Measurements from ENCODE around the gene BPIFA2. TPM values are rescaled to one million over a fixed set of nuclear protein-coding genes. Genes with fewer than 3 reads are reported as not detected.

Gene BPIFA2
- total and polyA plus RNA-seq, 9 of the 15 experiments (the other 6 are each of a cell fraction or from before 2014, with no cell fraction given): not detected

DNA sequence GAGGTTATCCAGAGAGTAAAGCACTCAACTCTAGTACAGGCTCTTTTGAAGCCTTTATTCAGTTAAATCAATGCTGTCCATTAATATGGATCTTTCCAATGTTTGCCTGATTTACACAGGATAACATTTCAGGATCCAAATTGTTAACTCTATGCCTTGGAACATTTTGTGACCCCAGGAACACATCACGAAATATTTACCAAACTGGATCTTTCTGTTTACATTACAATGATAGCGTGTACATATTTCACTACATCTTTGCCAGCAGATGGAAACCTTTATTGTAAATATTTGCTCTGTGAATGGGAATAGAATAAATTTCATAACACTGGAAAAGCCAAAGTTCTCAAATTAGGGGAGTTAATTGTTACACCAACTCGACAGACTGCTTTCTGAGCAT is 23.5 kb downstream of the BPIFA2 start:
- Histone ChIP-seq H3K79me2 (ENCODE audit: control insufficient read depth, insufficient read depth, low read length) (no peaks in the 10 kb centered on the region), H3K9ac (ENCODE audit: insufficient read depth in 1 of 2, low read depth in 2 of 2, low read length in 2 of 2) (no peak overlapping the region), H3K4me3 (no peak overlapping the region), H3K9me1 (ENCODE audit: control insufficient read depth, insufficient read depth, low read length) (no peaks in the 10 kb centered on the region), H3K9me3 (replicated peaks; ENCODE audit: control insufficient read depth, insufficient read depth, low read depth, low read length) (no peaks in the 10 kb centered on the region), H4K20me1 (replicated peaks; ENCODE audit: control insufficient read depth, insufficient read depth, low read length) (0 out of 2 replicates have a peak, but pooled peaks cover 4% of the 10 kb centered on the region), H3K27me3 (ENCODE audit: control insufficient read depth in 2 of 2, insufficient read depth in 2 of 2, low read length in 2 of 2) (peaks cover 4 to 19% of the 10 kb centered on the region in 2 experiments; a peak in 3 of 5 replicates), H2AFZ (ENCODE audit: low read depth, low read length) (no peak overlapping the region), H3K4me2 (ENCODE audit: insufficient read depth, low read length) (no peak overlapping the region), H3K36me3 (ENCODE audit: control insufficient read depth, insufficient read depth, low read length) (no peaks in the 10 kb centered on the region), H3K27ac (ENCODE audit: extremely low read depth, low read depth, low read length) (no peak overlapping the region), H3K4me1 (replicated peaks in 1 of 2; ENCODE audit: control insufficient read depth in 2 of 2, insufficient read depth in 2 of 2, low read length in 2 of 2) (no peaks in the 10 kb centered on the region)
- no TSS peak for BruUV-seq (replicated peaks)
- TF ChIP-seq CREB1 (IDR thresholded peaks at IDR 0.05) (no peak), CREB1 (CRISPR knock-in tag; IDR thresholded peaks at IDR 0.05) (no peak), ZNF133 (CRISPR knock-in tag; IDR thresholded peaks at IDR 0.05) (no peak), MTA1 (IDR thresholded peaks at IDR 0.05; ENCODE audit: borderline replicate concordance) (no peak), ILF3 (IDR thresholded peaks at IDR 0.05; ENCODE audit: borderline replicate concordance) (no peak), MAX (CRISPR knock-in tag; IDR thresholded peaks at IDR 0.05) (no peak), KDM5B (IDR thresholded peaks at IDR 0.05; ENCODE audit: insufficient replicate concordance, low read depth, low read length) (no peak), SP2 (IDR thresholded peaks at IDR 0.05; ENCODE audit: extremely low read depth, low read depth, low read length, poor library complexity, severe bottlenecking) (no peak), RB1 (IDR thresholded peaks at IDR 0.05; ENCODE audit: low read depth) (no peak)
- ChIA-PET POLR2A (no interaction called here), CTCF (ENCODE audit: low intra/inter-chr PET ratio) (no interaction called here)
- no peak for ATAC-seq
- no peak for FAIRE-seq
- intact Hi-C loops (cut with micrococcal nuclease) (no loop called here), in situ Hi-C loops (cut with MboI) (no loop called here)
- no peak for DNase-seq (ENCODE audit: extremely low read depth in 1 of 4, low spot score in 3 of 4)
- 0% methylated on average over 3 of the region's 3 CpGs for WGBS (ENCODE audit: insufficient coverage, low coverage, missing lambda C conversion rate)
